Heart left ventricle (tissue), 16 donors: ENCODE data around the gene MYO15B. TPM values are rescaled to one million over a fixed set of nuclear protein-coding genes. Genes with fewer than 3 reads are reported as not detected.
A peak's percentile ranks its signal among the peaks of the same experiment; 100 is the strongest.

Experiments
- ATAC-seq, 4 donors: fragments of 200-7000 bp; cut with Tn5 transposase; one replicate each; pipeline ENCODE4 v1.9.1; 2020 to 2022; ENCODE audit warnings: moderate library complexity in 4 of 4, mild to moderate bottlenecking in 3 of 4, moderate number of reproducible peaks in 1 of 4
- DNase-seq, 5 donors: peaks; one replicate each; pipeline ENCODE4 v3.0.0-alpha.2; 2020
- H3K27ac ChIP-seq, 12 donors: fragments of 200-600 bp; sonication (generic) in 4 of 12; one replicate each; pipeline versions ENCODE4 v1.5.0 to v1.8.0; 2016 to 2022; ENCODE audit warnings: mild to moderate bottlenecking in 2 of 12
- H3K27me3 ChIP-seq, 9 donors: fragments of 200-600 bp; sonication (generic) in 2 of 9; one replicate each; pipeline versions ENCODE4 v1.5.1 to v1.8.0; 2016 to 2022; ENCODE audit warnings: mild to moderate bottlenecking in 3 of 9
- H3K36me3 ChIP-seq, 9 donors: fragments of 200-600 bp; sonication (generic) in 2 of 9; one replicate each; pipeline versions ENCODE4 v1.5.0 to v1.8.0; 2018 to 2022; ENCODE audit warnings: mild to moderate bottlenecking in 2 of 9
- H3K4me1 ChIP-seq, 12 donors: fragments of 200-600 bp; sonication (generic) in 4 of 12; one replicate each; pipeline versions ENCODE4 v1.5.0 to v1.8.0; 2016 to 2022; ENCODE audit warnings: mild to moderate bottlenecking in 3 of 12
- H3K4me3 ChIP-seq, 12 donors: fragments of 200-600 bp; sonication (generic) in 4 of 12; one replicate each; pipeline versions ENCODE4 v1.5.0 to v1.8.0; 2017 to 2022; ENCODE audit warnings: mild to moderate bottlenecking in 9 of 12, moderate library complexity in 4 of 12
- H3K9me3 ChIP-seq, 12 donors: fragments of 200-600 bp; sonication (generic) in 4 of 12; one replicate each; pipeline versions ENCODE4 v1.5.0 to v1.8.0; 2016 to 2022; ENCODE audit warnings: mild to moderate bottlenecking in 1 of 12
- POLR2A ChIP-seq, 2 donors: fragments of 450-650 bp; IDR thresholded peaks; one replicate each; pipeline ENCODE4 v1.6.1; 2017; ENCODE audit warnings: antibody characterized with exemption in 2 of 2, mild to moderate bottlenecking in 2 of 2, moderate library complexity in 2 of 2
- WGBS, 4 donors: extraction: QIAGEN DNeasy Blood & Tissue Kit in 2 of 4; methylation state at CpG; one replicate each; pipeline versions ENCODE4 v1.1.5 to v1.1.7; 2013 to 2018; 5-methylcytosine and 5-hydroxymethylcytosine counted together
- intact Hi-C, 10 donors: fragments of 100-400 bp; cut with DNase I; formaldehyde crosslinking; loops; one replicate each; pipeline versions ENCODE4 v1.11.1 to v1.14.2; 2022
- polyA plus RNA-seq, 2 donors: library from polyadenylated mRNA; stranded (reverse); fragments of 200-250 nt; gene quantifications; one replicate each; pipeline ENCODE4 v1.2.3, GENCODE V29; 2013
- total RNA-seq, 9 donors: library from RNA; depleted of rRNA in 2 of 9; stranded (reverse); fragments of >200 nt in 2 of 9; fragmentation: NEBNext Ultra II Directional in 3 of 9; extraction: Animal tissue kit (Norgen Biotek cat#: 25700) in 3 of 9; gene quantifications; one replicate each; pipeline versions ENCODE4 v1.1.0 to v1.2.4, GENCODE V29; 2016 to 2023
- TF ChIP-seq, protein P1 (sequence below), 12 donors: fragments of 200-600 bp; sonication (generic) in 4 of 12; IDR thresholded peaks; one replicate each; pipeline versions ENCODE4 v1.5.0 to v1.8.0; 2018 to 2022; ENCODE audit warnings: antibody characterized with exemption in 12 of 12, mild to moderate bottlenecking in 5 of 12
- donor health status: ischemic (EF 13 %, LVEDD 7.1; RV severe dilation, severe dysfunction).
- donor health status: healthy with polysubstance abuse.
- donor health status: DM: no; HTN: yes; CAD: no.
- donor health status: DM: no; HTN: no; CAD: no.
- donor health status: ischemic (EF 25% LVEDD 6.9; RV normal size, moderate dysfunction).
- donor health status: ischemic (EF 25% LVEDD 5.7; RV mildly dilated, moderate dysfunction).
- donor health status: healthy.
- donor health status: DM: yes; HTN: yes; CAD: no.
- donor health status: ischemic (EF 35%, LVEDD 5.7; RV mildly dilated, moderate dysfunction).
- donor health status: nonischemic (EF 11% LVEDD 7.7; RV severe dilation, severe dysfunction).
- donor health status: DM: yes; HTN: yes; CAD: no.
- donor health status: PGD.
- donor health status: ischemic (EF 29% LVEDD 5.4; RV normal size, mild dysfunction).
- donor health status: nonischemic (EF 23%, LVEDD 6.1; RV moderate dilation, normal function).

Gene MYO15B
- total and polyA plus RNA-seq, 11 donors: 14.0 to 76.4 (median 42.9) TPM

DNA sequence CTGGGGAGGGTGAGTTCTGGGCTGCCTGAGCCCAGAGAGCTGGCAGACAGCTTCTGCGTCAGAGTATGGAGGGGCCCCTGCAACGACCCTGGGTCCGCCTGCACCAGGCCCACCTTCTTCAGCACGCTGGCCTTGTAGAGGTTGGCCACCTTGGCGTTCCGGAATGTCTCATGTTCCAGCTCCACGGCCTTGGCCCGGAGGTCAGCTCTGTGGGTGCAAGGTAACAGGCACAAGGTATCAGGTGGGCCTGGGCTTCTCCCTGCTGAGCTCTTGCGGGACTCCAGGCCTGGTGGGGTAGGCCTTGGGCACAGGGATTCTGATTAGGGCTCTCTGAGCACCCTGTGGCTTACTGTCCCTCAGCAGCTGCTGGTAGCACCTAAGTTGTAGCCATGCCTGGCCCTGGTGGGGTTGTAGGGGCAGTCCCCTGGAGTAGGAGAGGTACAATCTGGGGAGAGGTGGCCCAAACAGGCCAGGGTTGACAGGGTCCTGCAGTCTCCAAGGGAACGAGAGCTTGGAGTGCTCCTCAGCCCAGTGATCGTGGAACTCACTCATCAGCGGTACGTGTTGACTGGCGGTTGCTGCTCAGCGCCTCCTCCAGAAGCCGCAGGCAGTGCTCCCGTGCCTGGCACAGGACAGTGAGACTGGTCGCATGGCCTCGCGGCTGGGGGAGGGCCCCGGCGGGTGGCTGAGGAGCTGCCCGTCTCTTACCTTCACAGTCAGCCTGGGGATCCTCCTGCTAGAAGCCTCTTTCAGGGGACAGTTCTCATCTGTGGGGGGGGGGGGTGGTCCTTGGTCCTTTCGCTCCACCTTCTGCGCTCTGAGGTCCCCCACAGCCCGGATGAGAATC lies 42.7 kb downstream of the MYO15B start:
- ATAC-seq (no peak), DNase-seq (peak in 1 of 5 donors; percentile 66)
- intact Hi-C loops: loop anchor here in 3 of 10 donors (2.0 to 5.0 kb wide), 2 partner anchors 117 to 119 kb away; no protein-coding TSS in a partner anchor
- Histone ChIP-seq H3K9me3 (no peaks in the 10 kb centered on the region), H3K27ac (no peak overlapping the region), H3K4me3 (no peak overlapping the region), H3K27me3 (no peaks in the 10 kb centered on the region), H3K36me3 (peaks cover 0 to 45% (median 19%) of the 10 kb centered on the region in 9 donors), H3K4me1 (peaks cover 13 to 31% (median 22%) of the 10 kb centered on the region in 12 donors)
- 76 to 94% (median 88%) methylated on average over 16 to 26 of the region's 26 CpGs for WGBS, 4 donors
- TF ChIP-seq, protein P1, sequence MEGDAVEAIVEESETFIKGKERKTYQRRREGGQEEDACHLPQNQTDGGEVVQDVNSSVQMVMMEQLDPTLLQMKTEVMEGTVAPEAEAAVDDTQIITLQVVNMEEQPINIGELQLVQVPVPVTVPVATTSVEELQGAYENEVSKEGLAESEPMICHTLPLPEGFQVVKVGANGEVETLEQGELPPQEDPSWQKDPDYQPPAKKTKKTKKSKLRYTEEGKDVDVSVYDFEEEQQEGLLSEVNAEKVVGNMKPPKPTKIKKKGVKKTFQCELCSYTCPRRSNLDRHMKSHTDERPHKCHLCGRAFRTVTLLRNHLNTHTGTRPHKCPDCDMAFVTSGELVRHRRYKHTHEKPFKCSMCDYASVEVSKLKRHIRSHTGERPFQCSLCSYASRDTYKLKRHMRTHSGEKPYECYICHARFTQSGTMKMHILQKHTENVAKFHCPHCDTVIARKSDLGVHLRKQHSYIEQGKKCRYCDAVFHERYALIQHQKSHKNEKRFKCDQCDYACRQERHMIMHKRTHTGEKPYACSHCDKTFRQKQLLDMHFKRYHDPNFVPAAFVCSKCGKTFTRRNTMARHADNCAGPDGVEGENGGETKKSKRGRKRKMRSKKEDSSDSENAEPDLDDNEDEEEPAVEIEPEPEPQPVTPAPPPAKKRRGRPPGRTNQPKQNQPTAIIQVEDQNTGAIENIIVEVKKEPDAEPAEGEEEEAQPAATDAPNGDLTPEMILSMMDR (IDR thresholded peaks at IDR 0.05): no peak
- no peak for TF ChIP-seq POLR2A (IDR thresholded peaks at IDR 0.05)

DNA sequence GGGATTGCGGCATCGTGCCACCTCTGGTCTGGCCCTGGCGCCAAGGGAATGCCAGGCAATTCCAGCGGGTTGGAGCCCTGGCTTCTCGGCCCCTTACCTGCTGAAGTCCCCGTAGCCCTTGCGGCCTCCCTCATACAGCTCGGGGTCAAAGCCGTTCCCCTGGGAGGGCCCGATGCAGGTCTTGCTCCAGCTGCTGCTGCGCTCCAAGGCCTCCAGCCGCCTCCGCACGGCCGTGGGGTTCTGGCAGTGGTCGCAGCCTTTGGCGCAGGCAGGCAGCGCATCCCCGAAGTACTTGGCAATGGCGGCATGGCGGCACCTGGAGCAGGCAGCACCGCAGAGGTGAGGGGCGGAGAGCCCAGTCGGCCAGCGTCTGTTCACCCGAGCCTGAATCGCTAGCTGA lies 43.8 kb downstream of the MYO15B start:
- no peaks in the 10 kb centered on the region for H3K27me3 ChIP-seq
- ATAC-seq (no peak), DNase-seq (peak in 1 of 5 donors; percentile 56)
- no peaks in the 10 kb centered on the region for H3K9me3 ChIP-seq
- TF ChIP-seq POLR2A (IDR thresholded peaks at IDR 0.05): no peak
- TF ChIP-seq, protein P1 (IDR thresholded peaks at IDR 0.05): no peak
- no peak overlapping the region for H3K27ac ChIP-seq
- peaks cover 0 to 35% (median 12%) of the 10 kb centered on the region in 9 donors for H3K36me3 ChIP-seq
- WGBS, 4 donors: 90 to 93% (median 91%) methylated on average over 16 to 27 of the region's 27 CpGs
- no peak overlapping the region for H3K4me3 ChIP-seq
- peaks cover 13 to 42% (median 23%) of the 10 kb centered on the region in 12 donors for H3K4me1 ChIP-seq
- intact Hi-C loops: loop anchor here in 3 of 10 donors (2.0 to 5.0 kb wide), 2 partner anchors 116 to 117 kb away; no protein-coding TSS in a partner anchor

DNA sequence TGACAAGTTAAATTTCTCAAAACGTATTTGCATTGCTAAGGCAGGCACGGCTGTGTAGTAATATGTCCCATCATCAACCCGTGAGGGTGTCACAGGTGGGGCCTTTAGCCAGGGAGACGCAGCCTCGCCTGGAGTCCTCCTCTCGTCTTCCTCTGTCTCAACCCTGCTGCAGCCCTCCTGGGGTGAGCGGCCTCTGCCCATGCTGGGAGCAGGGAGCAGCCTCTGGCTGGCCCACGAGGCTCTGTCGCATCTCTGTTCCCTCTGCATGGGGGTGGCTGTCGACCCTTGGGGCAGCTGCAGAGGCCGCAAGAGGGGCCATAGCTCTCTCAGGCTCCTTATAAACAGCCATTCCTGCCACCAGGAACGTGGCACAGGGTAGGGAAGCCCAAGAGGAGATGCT lies 44.8 kb downstream of the MYO15B start:
- peak in 2 of 5 donors; percentile 23 to 46 for DNase-seq
- intact Hi-C loops: loop anchor here in 7 of 10 donors (2.0 to 5.0 kb wide), 5 partner anchors 20 to 118 kb away; no protein-coding TSS in a partner anchor
- Histone ChIP-seq H3K36me3 (peaks cover 0 to 25% (median 1%) of the 10 kb centered on the region in 9 donors), H3K4me3 (no peak overlapping the region), H3K4me1 (peaks cover 13 to 52% (median 25%) of the 10 kb centered on the region in 12 donors), H3K27me3 (no peaks in the 10 kb centered on the region), H3K27ac (peak overlapping the region in 5 of 12 donors; percentile 34 to 89 (median 83)), H3K9me3 (no peaks in the 10 kb centered on the region)
- 76 to 81% (median 78%) methylated on average over 11 to 12 of the region's 12 CpGs for WGBS, 4 donors
- TF ChIP-seq, protein P1 (IDR thresholded peaks at IDR 0.05): no peak
- TF ChIP-seq POLR2A (IDR thresholded peaks at IDR 0.05): no peak
- ATAC-seq: no peak
